Central memory CD8-positive, alpha-beta T cell (primary cell): ENCODE results near the gene LAMP2.
A peak's percentile ranks its signal among the peaks of the same experiment; 100 is the strongest.
"Not testable (repeated sequence)": the region's sequence is repeated elsewhere in the genome, so short reads cannot be mapped to it uniquely, and the experiment has no call there.

Experiments used
- ATAC-seq: fragments of 150-1000 bp; cut with Tn5 transposase; replicated peaks from 2 replicates; pipeline ENCODE4 v1.10.0; 2022; ENCODE audit warnings: mild to moderate bottlenecking, moderate FRiP score, moderate number of reproducible peaks; ENCODE audit not compliant: poor library complexity, severe bottlenecking; ENCODE audit errors: extremely low read depth
- DNase-seq, 2 donors: peaks; one replicate each; pipeline ENCODE4 v3.0.0; 2021; ENCODE audit warnings: low spot score in 2 of 2
- H3K27ac Mint-ChIP-seq: one replicate; pipeline ENCODE4 v1.8.0; 2022; ENCODE audit warnings: low read depth, mild to moderate bottlenecking, moderate library complexity, mixed read lengths
- H3K27me3 Mint-ChIP-seq: one replicate; pipeline ENCODE4 v1.8.0; 2022; ENCODE audit warnings: mixed read lengths
- H3K36me3 Mint-ChIP-seq: one replicate; pipeline ENCODE4 v1.8.0; 2022; ENCODE audit warnings: mild to moderate bottlenecking, moderate library complexity, mixed read lengths; ENCODE audit not compliant: insufficient read depth
- H3K4me1 Mint-ChIP-seq: one replicate; pipeline ENCODE4 v1.8.0; 2022; ENCODE audit warnings: mixed read lengths
- H3K4me3 Mint-ChIP-seq: one replicate; pipeline ENCODE4 v1.8.0; 2022; ENCODE audit warnings: mild to moderate bottlenecking, moderate library complexity, mixed read lengths
- H3K9me3 Mint-ChIP-seq: one replicate; pipeline ENCODE4 v1.8.0; 2022; ENCODE audit warnings: mixed read lengths

The LAMP2 gene

DNA sequence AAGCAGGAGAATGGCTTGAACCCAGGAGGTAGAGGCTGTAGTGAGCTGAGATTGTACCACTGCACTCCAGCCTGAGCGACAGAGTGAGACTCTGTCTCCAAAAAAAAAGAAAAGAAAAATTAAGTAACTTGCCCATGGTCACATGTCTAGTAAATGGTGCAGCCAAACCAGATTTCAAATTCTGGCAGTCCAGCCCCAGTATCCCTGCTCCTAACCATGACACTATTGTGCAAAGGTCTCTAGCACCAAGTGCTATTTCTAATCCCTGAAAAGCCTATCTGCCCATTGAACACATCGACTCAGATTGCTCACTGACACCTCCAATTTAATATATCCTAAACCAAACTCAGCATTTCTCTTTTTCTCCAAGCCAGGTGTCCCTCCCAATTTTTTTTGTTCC, 7.6 kb upstream of the LAMP2 start:
- no peak overlapping the region for H3K27ac Mint-ChIP-seq
- no peak for DNase-seq

DNA sequence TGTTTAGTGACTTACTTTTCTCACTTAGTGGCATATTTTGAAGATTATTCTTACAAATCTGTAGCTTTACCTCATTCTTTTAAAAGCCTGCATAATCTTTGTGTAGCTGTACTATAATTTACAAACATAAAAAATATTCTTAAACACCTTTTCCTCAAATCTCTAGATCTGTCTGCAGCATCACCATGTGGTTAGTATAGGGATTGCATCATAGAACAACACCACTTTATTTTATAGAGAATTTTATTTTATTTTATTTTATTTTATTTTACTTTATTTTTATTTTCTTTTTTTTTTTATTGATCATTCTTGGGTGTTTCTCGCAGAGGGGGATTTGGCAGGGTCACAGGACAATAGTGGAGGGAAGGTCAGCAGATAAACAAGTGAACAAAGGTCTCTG, 6.4 kb upstream of the LAMP2 start:
- H3K4me3 Mint-ChIP-seq, ATAC-seq, H3K27me3 Mint-ChIP-seq, H3K9me3 Mint-ChIP-seq, H3K4me1 Mint-ChIP-seq, H3K27ac Mint-ChIP-seq, H3K36me3 Mint-ChIP-seq, DNase-seq: not testable (repeated sequence)

More for the DNA sequence above, 7.6 kb upstream of the LAMP2 start:
- Mint-ChIP-seq H3K27me3 (no peaks in the 10 kb centered on the region), H3K4me3 (no peak overlapping the region), H3K4me1 (no peaks in the 10 kb centered on the region), H3K36me3 (no peaks in the 10 kb centered on the region), H3K9me3 (no peaks in the 10 kb centered on the region)
- no peak for ATAC-seq

DNA sequence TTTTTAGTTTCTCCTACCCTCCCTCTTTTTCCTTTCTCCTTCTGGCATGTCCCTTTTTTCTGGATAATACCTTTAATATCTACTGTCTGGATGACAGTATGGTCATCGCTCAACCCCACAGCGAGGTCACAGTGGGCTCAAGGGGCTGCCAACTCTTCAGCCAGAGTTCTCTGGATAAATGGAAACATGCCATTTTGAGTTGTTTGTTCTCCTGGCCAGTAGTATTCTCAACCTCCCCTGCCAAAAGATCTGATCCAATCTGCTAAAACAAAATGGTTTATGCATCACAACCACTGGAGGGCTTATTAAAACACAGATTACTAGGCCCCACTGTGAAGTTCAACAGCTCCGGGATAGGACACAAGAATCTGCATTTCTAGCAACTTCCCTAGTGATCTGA, 5.0 kb upstream of the LAMP2 start:
- no peak overlapping the region for H3K27ac Mint-ChIP-seq
- H3K36me3 Mint-ChIP-seq = peaks cover 1% of the 10 kb centered on the region
- H3K27me3 Mint-ChIP-seq = no peaks in the 10 kb centered on the region
- DNase-seq (no peak), ATAC-seq (no peak)
- no peak overlapping the region for H3K4me3 Mint-ChIP-seq
- H3K4me1 Mint-ChIP-seq = peaks cover 6% of the 10 kb centered on the region
- H3K9me3 Mint-ChIP-seq = no peaks in the 10 kb centered on the region

DNA sequence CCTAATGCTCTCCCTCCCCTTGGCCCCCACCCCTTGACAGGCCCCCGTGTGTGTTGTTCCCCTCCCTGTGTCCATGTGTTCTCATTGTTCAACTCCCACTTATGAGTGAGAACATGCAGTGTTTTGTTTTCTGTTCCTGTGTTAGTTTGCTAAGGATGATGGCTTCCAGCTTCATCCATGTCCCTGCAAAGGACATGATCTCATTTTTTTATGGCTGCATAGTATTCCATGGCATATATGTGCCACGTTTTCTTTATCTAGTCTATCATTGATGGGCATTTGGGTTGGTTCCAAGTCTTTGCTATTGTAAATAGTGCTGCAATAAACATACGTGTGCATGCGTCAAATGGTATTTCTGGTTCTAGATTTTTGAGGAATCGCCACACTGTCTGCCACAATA, 561 bp upstream of the LAMP2 start:
- not testable (repeated sequence) for ATAC-seq, DNase-seq, H3K9me3 Mint-ChIP-seq, H3K36me3 Mint-ChIP-seq, H3K27me3 Mint-ChIP-seq
- H3K27ac Mint-ChIP-seq = peak overlapping the region; percentile 93
- H3K4me1 Mint-ChIP-seq = peaks cover 28% of the 10 kb centered on the region
- H3K4me3 Mint-ChIP-seq = peak overlapping the region; percentile 86

DNA sequence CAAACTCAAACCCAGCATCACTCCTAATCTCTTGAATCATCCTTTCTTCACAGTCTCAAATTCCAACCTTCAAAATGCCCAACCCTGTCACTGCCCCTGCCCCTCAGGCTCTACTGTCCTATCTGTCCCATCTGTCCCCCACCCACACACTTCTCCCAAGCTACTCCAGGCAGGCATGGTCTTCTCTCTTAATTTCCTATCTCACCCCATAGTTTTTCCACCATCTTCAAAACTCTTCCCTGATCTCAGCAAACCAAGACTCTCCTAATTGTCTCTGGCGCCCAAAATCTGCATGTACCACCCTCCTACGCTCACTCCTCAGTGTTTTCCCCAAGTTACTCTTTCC, 644 bp downstream of the LAMP2 start:
- peaks cover 32% of the 10 kb centered on the region for H3K4me1 Mint-ChIP-seq
- H3K27ac Mint-ChIP-seq = peak overlapping the region; percentile 93
- no peak for DNase-seq
- peak overlapping the region; percentile 86 for H3K4me3 Mint-ChIP-seq
- no peaks in the 10 kb centered on the region for H3K27me3 Mint-ChIP-seq
- peaks cover 5% of the 10 kb centered on the region for H3K36me3 Mint-ChIP-seq
- no peak for ATAC-seq
- H3K9me3 Mint-ChIP-seq = no peaks in the 10 kb centered on the region

DNA sequence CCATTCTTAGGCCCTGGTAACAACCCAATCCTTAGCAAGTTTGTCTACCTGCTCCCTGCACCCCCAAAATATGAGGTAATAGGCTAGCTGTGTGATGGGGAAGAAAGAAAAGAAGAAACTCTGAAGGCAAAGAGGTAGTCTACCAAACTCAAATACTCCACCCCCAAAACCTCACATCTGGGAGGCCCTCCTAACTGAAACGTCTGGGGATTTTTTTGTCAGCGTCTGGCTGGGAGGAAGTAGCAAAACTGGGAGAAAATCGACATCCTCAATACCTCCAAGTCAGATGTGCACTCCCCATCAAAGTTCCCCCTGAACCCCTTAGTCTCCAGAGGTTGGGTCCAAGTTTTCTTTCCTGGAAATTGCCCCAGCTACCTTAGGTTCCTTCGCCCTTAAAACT, 1.0 kb downstream of the LAMP2 start:
- DNase-seq (no peak), ATAC-seq (no peak)
- H3K9me3 Mint-ChIP-seq = no peaks in the 10 kb centered on the region
- H3K36me3 Mint-ChIP-seq = peaks cover 5% of the 10 kb centered on the region
- H3K27me3 Mint-ChIP-seq = no peaks in the 10 kb centered on the region
- peak overlapping the region; percentile 93 for H3K27ac Mint-ChIP-seq
- peaks cover 32% of the 10 kb centered on the region for H3K4me1 Mint-ChIP-seq
- peak overlapping the region; percentile 86 for H3K4me3 Mint-ChIP-seq

DNA sequence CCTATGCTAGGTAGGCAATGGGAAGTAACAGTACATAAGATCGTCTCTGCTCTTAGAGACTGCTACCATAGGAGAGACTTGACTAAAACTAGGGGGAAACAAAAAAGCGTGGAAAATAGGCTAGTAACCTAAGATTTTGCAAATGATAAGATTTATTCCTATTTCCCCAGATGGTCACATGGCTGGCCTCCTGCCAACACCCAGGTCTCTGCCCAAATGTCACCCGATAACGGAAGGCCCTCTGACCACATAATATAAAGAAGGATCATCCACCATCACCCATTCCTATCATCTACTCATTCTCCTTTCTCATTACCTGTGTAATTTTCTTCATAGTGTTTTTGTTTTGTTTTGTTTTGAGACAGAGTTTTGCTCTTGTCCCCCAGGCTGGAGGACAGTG, 4.7 kb downstream of the LAMP2 start:
- peaks cover 4% of the 10 kb centered on the region for H3K36me3 Mint-ChIP-seq
- peaks cover 38% of the 10 kb centered on the region for H3K4me1 Mint-ChIP-seq
- H3K27ac Mint-ChIP-seq = no peak overlapping the region
- H3K27me3 Mint-ChIP-seq = no peaks in the 10 kb centered on the region
- H3K9me3 Mint-ChIP-seq = no peaks in the 10 kb centered on the region
- DNase-seq (no peak), ATAC-seq (no peak)
- H3K4me3 Mint-ChIP-seq = no peak overlapping the region

DNA sequence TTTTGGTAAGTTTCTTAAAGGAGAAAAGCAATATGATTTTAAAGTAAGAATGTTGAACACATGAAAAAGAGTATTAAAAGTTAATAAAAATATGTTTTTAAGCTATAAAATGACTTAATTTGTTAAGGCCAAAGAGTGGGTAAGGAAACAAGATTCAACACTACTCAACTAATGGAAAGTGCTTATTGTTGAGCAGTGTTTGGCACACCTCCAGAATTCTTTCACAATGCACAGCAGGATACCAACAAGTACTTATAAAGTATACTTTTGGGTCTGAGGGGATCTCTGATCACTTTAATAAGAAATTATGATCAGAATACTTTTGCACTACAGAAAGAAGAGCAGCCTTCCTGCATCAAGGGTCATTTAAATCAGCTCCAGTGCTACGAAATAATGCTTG, 5.9 kb downstream of the LAMP2 start:
- DNase-seq = no peak
- Mint-ChIP-seq H3K36me3 (peaks cover 3% of the 10 kb centered on the region), H3K27ac (no peak overlapping the region), H3K9me3 (no peaks in the 10 kb centered on the region), H3K4me1 (peaks cover 43% of the 10 kb centered on the region), H3K27me3 (no peaks in the 10 kb centered on the region), H3K4me3 (no peak overlapping the region)
- no peak for ATAC-seq

DNA sequence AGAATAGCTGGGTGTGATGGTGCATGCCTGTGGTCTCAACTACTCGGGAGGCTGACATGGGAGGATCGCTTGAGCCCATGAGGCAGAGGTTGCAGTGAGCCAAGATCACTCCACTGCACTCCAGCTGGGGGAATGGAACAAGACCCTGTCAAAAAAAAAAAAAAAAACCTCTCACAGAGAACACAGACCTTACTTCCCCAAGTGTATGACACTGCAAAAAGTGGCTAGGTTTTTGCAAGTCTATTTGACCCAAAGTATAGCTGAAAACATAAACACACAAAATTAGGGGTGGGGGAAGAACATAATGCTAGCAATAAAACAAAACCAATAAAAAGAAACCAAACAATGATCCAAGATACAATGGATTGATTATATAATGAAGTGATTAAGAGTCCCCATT, 6.7 kb downstream of the LAMP2 start:
- H3K4me3 Mint-ChIP-seq = no peak overlapping the region
- H3K9me3 Mint-ChIP-seq = no peaks in the 10 kb centered on the region
- H3K27me3 Mint-ChIP-seq = no peaks in the 10 kb centered on the region
- ATAC-seq (no peak), DNase-seq (no peak)
- peaks cover 40% of the 10 kb centered on the region for H3K4me1 Mint-ChIP-seq
- H3K27ac Mint-ChIP-seq = no peak overlapping the region
- no peaks in the 10 kb centered on the region for H3K36me3 Mint-ChIP-seq

DNA sequence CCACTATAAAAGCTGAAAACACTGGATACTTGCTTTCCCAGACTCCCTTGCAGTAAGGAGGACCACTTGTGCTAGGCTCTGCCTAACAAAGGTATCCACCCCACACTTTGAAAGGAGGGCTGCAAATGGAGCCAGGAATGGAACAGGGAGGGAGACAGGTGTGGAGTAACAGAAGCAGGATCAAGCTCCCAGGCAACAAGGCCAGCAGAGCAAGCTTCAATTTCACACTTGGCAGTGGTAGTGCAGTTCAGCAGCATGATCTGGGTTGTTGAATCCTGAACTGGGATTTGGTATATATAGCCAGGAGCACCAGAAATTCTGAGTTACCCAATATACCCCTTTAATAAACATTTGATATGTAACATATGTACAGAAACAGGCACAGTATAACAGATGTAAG, 9.8 kb downstream of the LAMP2 start:
- H3K4me3 Mint-ChIP-seq = peak overlapping the region; percentile 39
- DNase-seq = no peak
- H3K27me3 Mint-ChIP-seq = no peaks in the 10 kb centered on the region
- ATAC-seq = no peak
- no peaks in the 10 kb centered on the region for H3K9me3 Mint-ChIP-seq
- peak overlapping the region; percentile 89 for H3K27ac Mint-ChIP-seq
- peaks cover 7% of the 10 kb centered on the region for H3K36me3 Mint-ChIP-seq
- peaks cover 31% of the 10 kb centered on the region for H3K4me1 Mint-ChIP-seq

DNA sequence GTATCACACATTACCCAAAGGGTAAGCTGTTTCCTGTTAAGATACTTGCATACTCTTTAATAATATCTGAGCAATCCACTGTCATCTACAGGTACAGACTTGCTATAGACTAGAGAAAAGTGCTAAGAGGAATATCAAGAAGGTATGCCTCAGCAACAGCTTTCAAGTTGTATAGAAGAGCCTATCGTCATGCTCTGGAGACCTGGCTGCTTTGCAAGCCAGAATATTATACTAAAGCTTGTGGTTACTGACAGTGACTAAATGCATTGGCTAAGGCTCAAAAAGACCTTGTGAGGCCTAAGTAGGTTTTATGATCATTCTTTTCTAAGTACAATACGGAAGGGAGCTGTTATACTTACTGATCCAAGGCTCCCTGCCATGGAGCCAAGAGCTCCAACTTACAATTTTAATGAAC, 11.3 kb downstream of the LAMP2 start:
- H3K4me3 Mint-ChIP-seq = peak overlapping the region; percentile 54
- no peak for DNase-seq
- H3K36me3 Mint-ChIP-seq = peaks cover 9% of the 10 kb centered on the region
- H3K27me3 Mint-ChIP-seq = no peaks in the 10 kb centered on the region
- ATAC-seq = peak; percentile 77
- peak overlapping the region; percentile 89 for H3K27ac Mint-ChIP-seq
- peaks cover 29% of the 10 kb centered on the region for H3K4me1 Mint-ChIP-seq
- no peaks in the 10 kb centered on the region for H3K9me3 Mint-ChIP-seq

DNA sequence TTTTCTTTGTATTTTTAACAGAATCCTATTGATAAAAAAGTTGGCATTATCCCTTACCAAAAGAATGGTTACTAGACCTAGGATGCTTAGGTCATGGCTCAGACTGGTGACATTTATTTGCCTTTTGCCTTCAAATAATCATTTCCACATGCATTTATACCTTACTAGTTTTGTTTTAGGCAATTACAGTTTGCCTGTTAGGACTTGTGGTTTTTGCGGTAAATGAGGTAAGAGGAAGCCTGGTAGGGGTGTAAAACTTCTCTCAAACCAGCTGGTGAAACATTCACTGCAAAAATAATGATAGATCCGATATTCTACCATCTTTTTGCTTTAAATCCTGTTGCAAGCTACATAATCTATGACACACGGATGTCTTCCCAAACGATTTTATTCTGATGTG, 12.1 kb downstream of the LAMP2 start:
- peak; percentile 28 for ATAC-seq
- Mint-ChIP-seq H3K9me3 (no peaks in the 10 kb centered on the region), H3K36me3 (peaks cover 14% of the 10 kb centered on the region), H3K4me1 (peaks cover 34% of the 10 kb centered on the region), H3K27me3 (no peaks in the 10 kb centered on the region), H3K4me3 (peak overlapping the region; percentile 54), H3K27ac (peak overlapping the region; percentile 49)
- no peak for DNase-seq

DNA sequence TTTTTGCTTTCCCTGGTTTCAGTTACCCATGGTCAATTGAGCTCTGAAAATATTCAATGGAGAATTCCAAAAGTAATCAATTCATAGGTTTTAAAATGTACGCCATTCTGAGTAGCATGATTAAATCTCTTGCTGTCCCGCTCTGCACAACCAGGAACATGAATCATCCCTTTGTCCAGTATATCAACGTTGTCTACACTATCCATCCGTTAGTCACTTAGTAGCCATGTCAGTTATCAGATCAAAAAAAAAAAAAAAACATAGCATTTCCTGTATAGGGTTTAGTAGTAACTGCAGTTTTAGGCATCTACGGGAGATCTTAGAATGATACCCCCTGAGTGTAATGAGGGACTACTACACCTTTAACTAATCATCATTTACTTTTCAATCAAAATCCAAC, 15.1 kb downstream of the LAMP2 start:
- DNase-seq (no peak), ATAC-seq (no peak)
- Mint-ChIP-seq H3K4me3 (no peak overlapping the region), H3K27me3 (no peaks in the 10 kb centered on the region), H3K36me3 (peaks cover 17% of the 10 kb centered on the region), H3K27ac (no peak overlapping the region), H3K9me3 (no peaks in the 10 kb centered on the region), H3K4me1 (peaks cover 21% of the 10 kb centered on the region)

DNA sequence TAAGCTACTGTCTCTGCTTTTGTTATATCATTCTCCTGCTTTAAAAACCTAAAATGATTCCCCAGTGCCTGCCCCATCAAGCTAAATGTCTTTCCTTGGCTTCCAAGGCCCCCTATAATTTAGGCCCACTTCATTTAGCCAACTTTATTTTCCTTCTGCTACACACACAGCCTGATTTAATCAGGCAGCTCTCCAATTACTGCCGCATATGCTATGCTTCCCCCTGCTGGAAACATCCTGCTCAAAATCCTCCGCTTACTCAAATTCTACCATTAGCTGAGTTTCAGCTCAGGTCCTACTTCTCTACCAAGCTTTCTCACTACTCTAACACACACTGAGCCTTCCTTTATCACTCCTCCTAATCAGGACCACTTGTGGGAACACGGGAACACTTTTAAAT, 17.0 kb downstream of the LAMP2 start:
- no peak overlapping the region for H3K4me3 Mint-ChIP-seq
- peak overlapping the region; percentile 76 for H3K27ac Mint-ChIP-seq
- H3K27me3 Mint-ChIP-seq = no peaks in the 10 kb centered on the region
- no peak for ATAC-seq
- H3K4me1 Mint-ChIP-seq = peaks cover 8% of the 10 kb centered on the region
- H3K9me3 Mint-ChIP-seq = no peaks in the 10 kb centered on the region
- DNase-seq = no peak
- peaks cover 23% of the 10 kb centered on the region for H3K36me3 Mint-ChIP-seq
